DMS 273 (cell line): ENCODE measurements around the gene FAM118B.
"Not testable (repeated sequence)": the region's sequence is repeated elsewhere in the genome, so short reads cannot be mapped to it uniquely, and the experiment has no call there.

Experiments used
- DNase-seq: peaks from one replicate; lab custom pipeline; 2025; ENCODE audit not compliant: unreplicated experiment; lab: John Stamatoyannopoulos, UW

FAM118B gene

GRCh38 chr11:126308771-126309170, 97.2 kb downstream of the FAM118B start:
- not testable (repeated sequence) for DNase-seq

GRCh38 chr11:126310200-126310991, 98.8 kb downstream of the FAM118B start:
- peak; percentile 85 for DNase-seq

GRCh38 chr11:126310992-126311310, 99.4 kb downstream of the FAM118B start:
- no peak for DNase-seq

GRCh38 chr11:126311401-126312291, 100.1 kb downstream of the FAM118B start:
- DNase-seq: no peak
